Epithelial cell of esophagus (primary cell): ENCODE data around the gene SORL1.
A peak's percentile ranks its signal among the peaks of the same experiment; 100 is the strongest.
"Not testable (repeated sequence)": the region's sequence is repeated elsewhere in the genome, so short reads cannot be mapped to it uniquely, and the experiment has no call there.

Experiments
- DNase-seq: peaks from one replicate; pipeline ENCODE4 v3.0.0; 2010; ENCODE audit warnings: low read depth
- H3K4me3 ChIP-seq: 2 replicates; pipeline ENCODE4 v1.5.1; 2011; ENCODE audit warnings: mild to moderate bottlenecking, low read length, control low read depth
- CTCF ChIP-seq: IDR thresholded peaks from 2 replicates; pipeline ENCODE4 v1.5.1; 2011; ENCODE audit warnings: low read depth, mild to moderate bottlenecking, low read length, control low read depth, inconsistent platforms; ENCODE audit not compliant: insufficient read depth; ENCODE audit errors: missing control alignments

SORL1 gene

GRCh38 chr11:121473064-121473777, 21.1 kb downstream of the SORL1 start:
- no peak for TF ChIP-seq CTCF
- peak; percentile 58 for DNase-seq
- H3K4me3 ChIP-seq, result no peak overlapping the region

- no peak for DNase-seq
These were observed 22.6 kb downstream of the SORL1 start for GRCh38 chr11:121474680-121475079.

GRCh38 chr11:121476379-121477032, 24.4 kb downstream of the SORL1 start:
- peak; percentile 82 for DNase-seq
- no peak for TF ChIP-seq CTCF
- H3K4me3 ChIP-seq, result no peak overlapping the region

More at GRCh38 chr11:121474680-121475079, 22.6 kb downstream of the SORL1 start:
- no peak for TF ChIP-seq CTCF
- H3K4me3 ChIP-seq, result no peak overlapping the region

GRCh38 chr11:121478226-121478894, 26.2 kb downstream of the SORL1 start:
- peak; percentile 82 for DNase-seq
- no peak for TF ChIP-seq CTCF
- no peak overlapping the region for H3K4me3 ChIP-seq

GRCh38 chr11:121478895-121479697, 27.0 kb downstream of the SORL1 start:
- no peak overlapping the region for H3K4me3 ChIP-seq
- no peak for DNase-seq
- TF ChIP-seq CTCF, result no peak

GRCh38 chr11:121479698-121480238, 27.7 kb downstream of the SORL1 start:
- no peak overlapping the region for H3K4me3 ChIP-seq
- no peak for DNase-seq
- TF ChIP-seq CTCF, result no peak

- not testable (repeated sequence) for DNase-seq, H3K4me3 ChIP-seq
These were observed 29.5 kb downstream of the SORL1 start for GRCh38 chr11:121481484-121482230.
